Esophagus squamous epithelium (tissue), 5 donors: ENCODE data around the gene HRC. TPM values are rescaled to one million over a fixed set of nuclear protein-coding genes. Genes with fewer than 3 reads are reported as not detected.

Source experiments
- DNase-seq: peaks from one replicate; lab custom pipeline; 2025; lab: John Stamatoyannopoulos, UW
- H3K27ac ChIP-seq, 4 donors: fragments of 200-600 bp; sonication (generic); one replicate each; pipeline ENCODE4 v1.5.1; 2016 to 2019; ENCODE audit warnings: mild to moderate bottlenecking in 1 of 4
- H3K27me3 ChIP-seq, 4 donors: fragments of 200-600 bp; sonication (generic); 1 replicate in 3 of 4; 2 replicates in 1 of 4; pipeline versions ENCODE4 v1.5.1 to v1.6.0; 2017 to 2021; ENCODE audit warnings: antibody characterized with exemption in 1 of 4
- H3K36me3 ChIP-seq, 3 donors: fragments of 200-600 bp; sonication (generic); one replicate each; pipeline ENCODE4 v1.5.1; 2016 to 2019
- H3K4me1 ChIP-seq, 3 donors: fragments of 200-600 bp; sonication (generic); one replicate each; pipeline ENCODE4 v1.5.1; 2017 to 2019
- H3K4me3 ChIP-seq, 4 donors: fragments of 200-600 bp; sonication (generic); 1 replicate in 3 of 4; 2 replicates in 1 of 4; pipeline ENCODE4 v1.5.1; 2016 to 2019; ENCODE audit warnings: mild to moderate bottlenecking in 2 of 4, moderate library complexity in 1 of 4
- H3K9me3 ChIP-seq, 3 donors: fragments of 200-600 bp; sonication (generic); one replicate each; pipeline ENCODE4 v1.5.1; 2016 to 2019
- POLR2A ChIP-seq, 4 donors: fragments of 450-650 bp; IDR thresholded peaks; one replicate each; pipeline ENCODE4 v1.6.1; 2017; ENCODE audit warnings: antibody characterized with exemption in 4 of 4, mild to moderate bottlenecking in 4 of 4, moderate library complexity in 3 of 4
- WGBS, 2 donors: methylation state at CpG; one replicate each; pipeline ENCODE4 v1.1.5; 2018; 5-methylcytosine and 5-hydroxymethylcytosine counted together
- intact Hi-C: fragments of 100-400 bp; cut with DNase I; formaldehyde crosslinking; loops from one replicate; pipeline ENCODE4 v1.15.0; 2022
- total RNA-seq, 4 donors: library from RNA; depleted of rRNA; stranded (reverse); fragments of >200 nt; gene quantifications; one replicate each; pipeline ENCODE4 v1.1.0, GENCODE V29; 2016
- TF ChIP-seq, protein P1 (sequence below), 6 experiments: fragments of 450-650 bp in 4 of 6; fragments of 200-600 bp in 2 of 6; sonication (generic) in 2 of 6; IDR thresholded peaks; one replicate each; pipeline ENCODE4 v1.5.1; 2016 to 2019; ENCODE audit warnings: antibody characterized with exemption in 6 of 6, mild to moderate bottlenecking in 4 of 6, moderate library complexity in 4 of 6
- donor health status: DM: yes; HTN: yes; CAD: no.

HRC gene
- total RNA-seq, 4 donors from 2014 or later, result 0.13 to 1.1 (median 0.38) TPM

DNA sequence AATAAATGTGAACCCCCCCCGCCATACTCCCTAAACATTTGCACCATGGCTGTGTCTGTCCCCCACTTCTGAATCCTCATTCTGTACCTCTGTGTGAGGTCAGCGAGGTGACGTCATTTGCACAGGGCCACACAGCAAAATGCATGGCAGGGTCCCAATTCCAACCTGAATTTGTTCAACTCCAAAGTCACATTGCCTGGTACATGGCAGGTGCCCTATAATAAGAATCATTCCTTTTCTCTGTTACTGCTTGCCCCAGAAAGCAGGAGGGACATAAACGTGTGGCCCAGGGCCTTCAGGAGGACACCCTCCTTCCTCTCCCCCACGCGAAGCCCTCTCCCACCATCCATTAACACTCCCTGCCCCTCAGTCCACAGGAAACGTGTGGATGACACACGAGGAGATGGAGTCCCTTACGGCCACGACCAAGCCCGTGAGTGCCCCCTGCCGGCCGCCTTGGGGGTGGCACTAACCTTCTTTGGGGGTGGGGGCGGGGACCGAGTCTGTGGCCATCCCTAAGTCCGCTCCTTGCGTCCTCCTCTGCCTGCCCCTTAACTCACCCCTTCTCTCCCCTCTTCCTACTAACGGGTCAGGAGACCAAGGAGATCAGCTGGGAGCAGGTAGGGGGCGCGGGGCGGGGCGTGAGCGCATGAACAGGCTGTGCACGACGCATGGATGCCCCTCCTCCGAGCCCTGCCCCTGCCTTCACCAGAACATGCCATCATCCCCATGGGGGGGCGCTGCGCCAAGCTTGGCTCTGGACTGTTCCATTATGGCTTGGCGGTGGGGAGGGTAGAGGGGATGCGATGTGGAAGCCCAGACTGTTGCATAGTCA, 9.4 kb downstream of the HRC start:
- H3K9me3 ChIP-seq, result no peaks in the 10 kb centered on the region
- H3K27me3 ChIP-seq, result peaks cover 0 to 13% (median 0%) of the 10 kb centered on the region in 4 donors
- WGBS, 2 donors, result 13 to 18% methylated on average over 8 to 14 of the region's 30 CpGs
- no peak for DNase-seq
- intact Hi-C loops, result loop anchor here (5.0 kb wide), 1 partner anchor 48 kb away; no protein-coding TSS in a partner anchor
- H3K4me3 ChIP-seq, result peak overlapping the region in 2 of 4 donors; percentile 15 to 56
- H3K36me3 ChIP-seq, result no peaks in the 10 kb centered on the region
- H3K4me1 ChIP-seq, result peaks cover 17 to 56% (median 25%) of the 10 kb centered on the region in 3 donors
- H3K27ac ChIP-seq, result no peak overlapping the region
- TF ChIP-seq POLR2A (IDR thresholded peaks at IDR 0.05), result no peak
- TF ChIP-seq, protein P1, sequence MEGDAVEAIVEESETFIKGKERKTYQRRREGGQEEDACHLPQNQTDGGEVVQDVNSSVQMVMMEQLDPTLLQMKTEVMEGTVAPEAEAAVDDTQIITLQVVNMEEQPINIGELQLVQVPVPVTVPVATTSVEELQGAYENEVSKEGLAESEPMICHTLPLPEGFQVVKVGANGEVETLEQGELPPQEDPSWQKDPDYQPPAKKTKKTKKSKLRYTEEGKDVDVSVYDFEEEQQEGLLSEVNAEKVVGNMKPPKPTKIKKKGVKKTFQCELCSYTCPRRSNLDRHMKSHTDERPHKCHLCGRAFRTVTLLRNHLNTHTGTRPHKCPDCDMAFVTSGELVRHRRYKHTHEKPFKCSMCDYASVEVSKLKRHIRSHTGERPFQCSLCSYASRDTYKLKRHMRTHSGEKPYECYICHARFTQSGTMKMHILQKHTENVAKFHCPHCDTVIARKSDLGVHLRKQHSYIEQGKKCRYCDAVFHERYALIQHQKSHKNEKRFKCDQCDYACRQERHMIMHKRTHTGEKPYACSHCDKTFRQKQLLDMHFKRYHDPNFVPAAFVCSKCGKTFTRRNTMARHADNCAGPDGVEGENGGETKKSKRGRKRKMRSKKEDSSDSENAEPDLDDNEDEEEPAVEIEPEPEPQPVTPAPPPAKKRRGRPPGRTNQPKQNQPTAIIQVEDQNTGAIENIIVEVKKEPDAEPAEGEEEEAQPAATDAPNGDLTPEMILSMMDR (IDR thresholded peaks at IDR 0.05), result peak; percentile 69 to 90 (median 78)

DNA sequence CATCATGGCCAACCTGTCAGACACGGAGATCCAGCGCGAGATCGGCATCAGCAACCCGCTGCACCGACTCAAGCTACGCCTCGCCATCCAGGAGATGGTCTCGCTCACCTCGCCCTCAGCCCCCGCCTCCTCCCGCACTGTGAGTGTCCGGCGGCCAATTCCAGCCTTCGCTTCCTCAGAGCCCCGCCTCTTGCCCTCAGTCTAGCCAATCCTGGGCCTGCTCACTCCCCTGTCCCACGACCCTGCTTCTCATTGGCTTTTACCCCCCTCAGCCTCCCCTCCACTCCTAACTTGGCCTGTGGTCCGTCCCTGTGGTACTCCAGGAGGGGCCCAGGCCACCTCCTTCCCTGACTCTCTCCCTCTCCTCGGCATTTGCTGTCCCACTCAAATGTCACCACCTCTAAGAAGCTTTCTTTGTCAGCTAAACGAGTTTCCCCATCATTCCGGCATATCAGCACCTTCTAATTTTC, 12.3 kb downstream of the HRC start:
- peaks cover 0 to 5% (median 0%) of the 10 kb centered on the region in 4 donors for H3K27me3 ChIP-seq
- H3K9me3 ChIP-seq, result no peaks in the 10 kb centered on the region
- DNase-seq, result no peak
- H3K36me3 ChIP-seq, result no peaks in the 10 kb centered on the region
- no peak for TF ChIP-seq POLR2A (IDR thresholded peaks at IDR 0.05)
- TF ChIP-seq, protein P1 (IDR thresholded peaks at IDR 0.05), result no peak
- H3K4me1 ChIP-seq, result peaks cover 8 to 28% (median 9%) of the 10 kb centered on the region in 3 donors
- WGBS, 2 donors, result 2 to 6% methylated on average over 16 to 21 of the region's 21 CpGs
- H3K27ac ChIP-seq, result peak overlapping the region in 1 of 4 donors; percentile 3
- intact Hi-C loops, result no loop called here
- H3K4me3 ChIP-seq, result peak overlapping the region in 3 of 4 donors; percentile 32 to 65 (median 43)

DNA sequence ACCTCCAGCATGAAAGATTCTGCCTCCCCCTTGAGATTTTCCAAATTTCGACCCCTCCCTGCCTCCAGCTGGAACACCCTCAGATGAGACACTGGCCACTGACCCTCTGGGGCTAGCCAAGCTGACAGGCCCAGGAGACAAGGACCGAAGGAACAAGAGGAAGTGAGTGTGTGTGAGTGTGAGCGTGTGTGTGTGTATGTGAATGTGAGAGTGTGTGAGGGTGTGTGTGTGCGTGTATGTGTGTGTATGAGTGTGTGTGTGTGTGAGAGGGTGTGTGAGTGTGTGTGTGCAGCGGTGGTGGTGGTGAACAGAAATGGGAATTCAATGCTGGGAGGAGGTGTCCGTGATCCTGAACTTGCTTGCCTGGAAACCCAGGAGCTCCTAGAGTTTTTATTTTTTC, 13.8 kb downstream of the HRC start:
- Histone ChIP-seq H3K9me3 (no peaks in the 10 kb centered on the region), H3K4me3 (no peak overlapping the region), H3K36me3 (no peaks in the 10 kb centered on the region), H3K27me3 (peaks cover 0 to under 1% (median 0%) of the 10 kb centered on the region in 4 donors), H3K27ac (no peak overlapping the region), H3K4me1 (peaks cover 8 to 35% (median 16%) of the 10 kb centered on the region in 3 donors)
- 83 to 85% methylated on average over 6 of the region's 6 CpGs for WGBS, 2 donors
- intact Hi-C loops, result no loop called here
- no peak for DNase-seq
- TF ChIP-seq, protein P1 (IDR thresholded peaks at IDR 0.05), result no peak
- no peak for TF ChIP-seq POLR2A (IDR thresholded peaks at IDR 0.05)

DNA sequence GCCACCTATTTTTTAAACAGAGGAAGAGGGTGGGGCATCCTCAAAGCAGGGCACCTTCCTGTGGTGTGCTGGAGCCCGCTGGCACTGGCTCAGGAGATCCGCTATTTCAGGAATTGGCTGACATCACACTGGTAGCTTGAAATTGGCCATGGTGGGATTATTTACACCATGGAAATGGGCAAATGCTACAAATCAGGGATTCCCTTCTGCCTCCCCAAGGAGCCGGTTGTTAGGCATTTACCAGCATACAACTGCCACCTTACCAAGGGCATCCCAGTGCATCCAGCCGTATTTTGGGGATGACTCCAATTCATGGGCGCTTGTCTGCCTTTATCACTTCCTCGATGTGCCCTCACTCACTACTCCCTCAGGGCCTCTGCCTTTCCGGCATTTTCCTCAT, 14.2 kb downstream of the HRC start:
- H3K4me1 ChIP-seq, result peaks cover 5 to 35% (median 16%) of the 10 kb centered on the region in 3 donors
- H3K9me3 ChIP-seq, result no peaks in the 10 kb centered on the region
- 84% methylated on average over 5 to 7 of the region's 7 CpGs for WGBS, 2 donors
- H3K36me3 ChIP-seq, result no peaks in the 10 kb centered on the region
- no peak overlapping the region for H3K4me3 ChIP-seq
- H3K27ac ChIP-seq, result no peak overlapping the region
- no peaks in the 10 kb centered on the region for H3K27me3 ChIP-seq
- intact Hi-C loops, result no loop called here
- DNase-seq, result no peak
- no peak for TF ChIP-seq POLR2A (IDR thresholded peaks at IDR 0.05)
- TF ChIP-seq, protein P1 (IDR thresholded peaks at IDR 0.05), result no peak

DNA sequence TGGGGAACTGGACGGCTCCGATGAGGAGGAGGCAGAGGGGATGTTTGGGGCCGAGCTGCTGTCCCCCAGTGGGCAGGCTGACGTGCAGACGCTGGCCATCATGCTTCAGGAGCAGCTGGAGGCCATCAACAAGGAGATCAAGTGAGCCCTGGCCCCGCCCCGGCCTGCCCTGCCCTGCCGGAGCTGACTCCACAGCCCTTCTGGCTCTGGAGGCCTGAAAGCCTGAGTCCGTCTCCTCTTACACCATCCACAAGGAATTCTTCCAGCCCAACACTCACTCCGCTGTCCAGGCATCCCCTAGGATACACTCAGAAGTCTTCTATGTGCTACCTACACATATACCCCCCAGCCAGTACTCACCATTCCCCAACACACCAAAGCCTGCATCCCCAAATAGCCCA, 18.4 kb downstream of the HRC start:
- no peak for DNase-seq
- Histone ChIP-seq H3K27me3 (peaks cover 0 to 3% (median 0%) of the 10 kb centered on the region in 4 donors), H3K4me3 (peak overlapping the region in 1 of 4 donors; percentile 6), H3K9me3 (no peaks in the 10 kb centered on the region), H3K36me3 (peaks cover 0 to 15% (median 0%) of the 10 kb centered on the region in 3 donors), H3K27ac (peak overlapping the region; percentile 16 to 84 (median 78)), H3K4me1 (peaks cover 0 to 49% (median 22%) of the 10 kb centered on the region in 3 donors)
- TF ChIP-seq POLR2A (IDR thresholded peaks at IDR 0.05), result no peak
- TF ChIP-seq, protein P1 (IDR thresholded peaks at IDR 0.05), result no peak
- intact Hi-C loops, result no loop called here
- 49 to 78% methylated on average over 2 to 10 of the region's 10 CpGs for WGBS, 2 donors
